ENCODE measurements around the gene TRH.
"Not testable (repeated sequence)": the region's sequence is repeated elsewhere in the genome, so short reads cannot be mapped to it uniquely, and the experiment has no call there.

Gene TRH

GRCh38 chr3:129966876-129967275, 7.6 kb upstream of the TRH start:
- no peak for DNase-seq

DNA sequence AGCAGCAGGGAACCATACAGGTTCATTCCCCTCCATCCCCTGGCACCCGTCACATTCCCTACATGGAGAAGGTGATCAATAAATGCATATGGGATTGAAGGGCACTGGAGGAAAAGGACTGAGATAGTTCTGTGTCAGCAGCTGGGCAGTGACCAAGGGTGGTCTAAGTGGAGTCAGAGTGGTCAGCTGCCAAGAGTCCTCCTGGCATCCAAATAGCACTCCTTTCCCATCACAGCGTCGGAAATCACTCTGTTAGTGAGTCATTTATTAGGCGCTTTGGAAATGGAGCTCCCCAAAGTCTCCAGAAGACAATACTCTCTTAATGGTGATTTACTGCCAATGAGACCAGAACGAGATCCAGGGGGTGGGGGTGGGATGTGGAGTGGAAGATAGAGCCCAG, 6.8 kb upstream of the TRH start:
- no peak for DNase-seq

DNA sequence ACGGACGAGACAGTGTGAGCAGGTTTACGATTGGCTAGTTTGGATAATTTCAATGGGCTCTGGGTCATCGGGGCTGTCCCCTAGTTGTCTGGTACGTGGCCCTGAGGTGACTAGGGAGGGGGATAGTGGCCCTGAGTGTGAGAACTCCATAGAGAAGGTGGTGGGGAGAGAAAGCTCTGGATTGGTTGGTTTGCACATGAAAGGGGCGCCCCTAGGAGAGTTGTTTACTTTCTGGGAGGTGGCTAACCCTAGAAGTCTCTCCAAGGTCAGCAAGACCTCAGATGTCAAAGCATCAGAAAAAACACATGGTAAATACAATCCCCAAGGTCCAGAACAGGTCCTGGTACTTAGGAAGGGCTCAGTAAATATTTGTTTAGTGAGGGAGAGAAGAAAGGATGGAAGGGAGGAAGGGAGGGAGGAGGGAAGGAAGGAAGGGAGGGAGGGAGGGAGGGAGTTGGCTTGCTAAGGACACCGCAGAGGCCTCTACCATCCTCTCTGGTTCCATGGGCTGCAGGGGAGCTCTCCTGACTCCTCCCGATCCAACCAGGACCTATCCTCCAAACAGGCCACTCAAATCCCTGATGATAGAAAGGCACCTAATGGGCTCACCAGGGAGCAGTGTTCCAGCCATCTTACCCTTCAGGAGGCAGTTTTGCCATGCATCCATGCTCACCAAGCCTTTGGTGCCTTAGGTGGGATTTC, 3.0 kb upstream of the TRH start:
- no peak for DNase-seq

GRCh38 chr3:129972301-129972700, 2.2 kb upstream of the TRH start:
- DNase-seq, result no peak

DNA sequence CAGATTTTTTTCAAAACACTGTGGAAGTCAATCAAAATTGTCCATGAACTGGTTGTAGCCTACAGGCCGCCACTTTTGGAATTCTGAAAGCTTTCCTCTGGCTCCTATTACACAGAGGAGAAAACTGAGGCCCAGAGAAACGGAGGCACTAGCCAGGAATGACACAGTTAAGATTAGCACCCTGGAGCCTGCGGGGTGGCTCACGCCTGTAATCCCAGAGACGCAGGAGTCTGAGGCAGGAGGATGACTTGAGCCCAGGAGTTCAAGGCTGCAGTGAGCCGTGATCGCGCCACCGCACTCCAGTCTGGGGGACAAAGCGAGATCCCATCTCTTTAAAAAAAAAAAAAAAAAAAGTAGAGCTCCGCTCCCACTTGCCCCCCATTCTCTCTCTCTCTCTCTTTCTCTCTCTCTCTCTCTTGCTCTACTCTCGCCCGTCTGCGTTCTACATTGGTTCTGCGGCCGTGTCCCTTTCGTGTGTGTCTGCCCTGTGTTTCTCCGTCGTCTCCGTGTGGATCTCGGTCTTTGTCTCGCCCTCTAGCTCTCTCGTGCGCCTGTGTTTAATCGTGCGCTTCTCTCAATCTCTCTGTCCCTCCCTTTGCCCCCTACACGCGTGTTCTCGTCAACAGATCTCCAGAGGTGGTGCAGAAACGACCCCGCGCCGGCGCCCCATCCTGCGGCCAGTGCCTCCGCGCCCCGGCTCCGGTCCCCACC, 512 bp upstream of the TRH start:
- DNase-seq, result no peak

DNA sequence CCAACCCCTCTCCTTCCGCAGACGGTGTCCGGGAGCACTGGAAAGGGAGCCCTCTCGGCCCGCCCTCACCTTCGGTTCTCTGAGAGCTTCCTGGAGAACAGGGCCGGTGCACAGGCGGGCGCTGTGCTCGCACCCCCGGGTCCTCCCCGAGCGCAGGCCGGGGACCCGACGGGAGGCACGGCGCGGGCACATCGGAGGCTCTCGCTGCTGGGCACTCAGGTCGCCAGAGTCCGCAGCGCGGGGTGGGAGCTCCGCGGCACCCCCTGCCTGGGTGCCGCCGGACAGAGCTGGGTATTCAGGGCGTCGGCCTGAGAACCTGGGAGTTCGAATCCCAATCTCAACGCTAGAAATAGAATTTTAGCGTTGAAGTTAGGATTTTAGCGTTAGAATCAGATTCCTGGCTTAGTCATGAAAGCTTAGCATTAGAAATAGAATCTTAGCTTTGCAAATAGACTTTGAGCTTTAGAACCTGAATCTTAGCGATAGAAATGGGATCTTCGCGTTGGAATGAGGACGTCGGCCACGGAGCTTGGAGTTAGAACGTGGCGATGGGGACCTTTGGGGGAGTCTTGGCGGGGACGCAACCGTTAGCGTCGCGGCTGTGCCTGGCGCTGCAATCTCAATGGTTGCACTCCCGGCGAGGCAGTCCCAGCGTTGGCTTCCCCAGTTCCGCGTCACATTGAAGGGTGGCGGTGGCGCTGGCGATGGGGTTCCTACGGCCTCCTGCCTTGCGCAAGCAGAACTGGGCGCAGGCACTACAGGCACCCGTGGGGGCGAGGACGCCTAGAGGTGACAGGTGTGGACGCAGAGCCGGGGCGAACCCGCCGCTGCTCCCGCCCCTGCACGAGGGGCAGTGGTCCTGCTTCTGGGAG, 549 bp downstream of the TRH start:
- no peak for DNase-seq

- no peak for DNase-seq
Measured at GRCh38 chr3:129975705-129976048, 1.2 kb downstream of the TRH start.

DNA sequence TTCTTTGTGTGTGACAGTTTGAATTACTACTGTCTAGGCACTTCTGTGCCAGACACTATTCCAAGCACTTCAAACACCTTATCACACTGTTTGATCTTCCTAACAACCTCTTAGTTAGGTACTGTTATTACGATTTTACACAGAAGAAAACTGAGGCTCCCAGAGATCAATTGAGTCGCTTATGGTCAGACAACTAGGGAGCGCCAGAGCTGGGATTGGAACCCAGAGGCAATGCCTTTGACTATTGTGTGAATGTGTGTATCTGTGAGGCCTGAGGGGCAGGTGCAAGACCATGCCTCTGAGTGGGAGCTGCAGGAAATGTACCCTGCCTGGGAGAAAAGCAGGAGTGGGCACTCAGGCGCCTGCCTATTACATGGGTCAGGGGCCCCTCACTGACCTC, 1.8 kb downstream of the TRH start:
- DNase-seq, result no peak

DNA sequence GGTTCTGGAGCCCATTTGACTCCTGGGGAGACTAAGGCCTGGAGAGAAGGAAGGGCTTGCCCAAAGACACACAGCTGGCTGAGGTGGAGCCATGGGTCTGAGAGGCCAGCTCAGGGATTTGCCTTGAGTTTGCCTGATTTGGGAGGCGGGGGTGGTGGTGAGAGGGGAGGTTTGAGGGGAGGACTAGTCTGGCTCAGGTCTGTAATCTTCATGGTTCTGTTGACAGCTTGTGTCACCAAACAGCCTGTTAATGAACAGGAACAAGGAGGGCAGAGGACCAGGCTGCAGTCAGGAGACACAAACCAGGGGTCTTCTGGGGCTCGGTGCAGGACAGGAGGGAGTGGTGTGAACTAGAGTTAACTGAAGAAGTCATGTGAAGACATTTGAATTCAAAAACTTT, 3.6 kb downstream of the TRH start:
- no peak for DNase-seq

DNA sequence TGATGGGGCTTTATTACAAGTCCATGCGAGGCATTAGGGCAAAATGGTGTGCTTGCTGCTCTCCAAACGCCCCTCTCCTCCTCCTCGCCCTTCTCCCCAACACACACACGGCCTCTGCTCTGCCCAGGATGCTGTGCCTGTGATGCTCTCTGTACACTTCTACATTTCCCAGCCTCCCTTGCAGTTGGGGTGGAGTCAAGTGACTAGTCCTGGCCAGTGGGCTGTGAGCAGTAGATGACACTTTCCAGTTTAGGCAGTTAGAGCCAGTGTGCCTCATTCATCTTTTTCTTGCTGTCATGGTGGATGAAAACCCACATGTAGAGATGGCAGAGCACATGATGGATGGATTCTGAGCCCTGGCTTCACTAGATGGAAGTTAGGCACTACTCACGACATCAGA, 5.4 kb downstream of the TRH start:
- no peak for DNase-seq

GRCh38 chr3:129983561-129983960, 9.0 kb downstream of the TRH start:
- DNase-seq, result no peak

- DNase-seq, result no peak
Measured at GRCh38 chr3:129984125-129984524, 9.6 kb downstream of the TRH start.

- DNase-seq, result no peak
Measured at GRCh38 chr3:129985113-129985512, 10.6 kb downstream of the TRH start.

DNA sequence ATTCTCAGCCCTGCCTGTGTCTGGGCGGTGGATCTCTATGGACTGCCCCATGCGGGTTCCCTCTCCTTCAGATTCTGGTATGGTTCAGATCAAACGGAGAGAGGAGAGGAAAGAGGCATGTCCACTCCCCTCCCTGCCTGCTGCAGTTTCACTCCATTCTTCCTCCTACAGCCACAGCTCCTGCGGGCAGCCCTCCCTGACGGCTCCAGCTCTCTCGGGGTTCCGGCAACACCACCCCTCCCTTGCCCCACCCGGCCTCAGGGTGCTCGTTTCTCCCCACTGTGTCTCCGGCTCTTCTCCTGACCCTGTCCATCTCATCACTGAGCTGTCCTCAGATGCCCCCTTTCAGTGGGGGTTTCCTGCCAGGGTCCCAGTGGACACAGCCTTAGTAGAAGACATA, 13.9 kb downstream of the TRH start:
- no peak for DNase-seq

- no peak for DNase-seq
Measured at GRCh38 chr3:129989414-129989813, 14.9 kb downstream of the TRH start.

GRCh38 chr3:129992781-129993180, 18.3 kb downstream of the TRH start:
- no peak for DNase-seq

DNA sequence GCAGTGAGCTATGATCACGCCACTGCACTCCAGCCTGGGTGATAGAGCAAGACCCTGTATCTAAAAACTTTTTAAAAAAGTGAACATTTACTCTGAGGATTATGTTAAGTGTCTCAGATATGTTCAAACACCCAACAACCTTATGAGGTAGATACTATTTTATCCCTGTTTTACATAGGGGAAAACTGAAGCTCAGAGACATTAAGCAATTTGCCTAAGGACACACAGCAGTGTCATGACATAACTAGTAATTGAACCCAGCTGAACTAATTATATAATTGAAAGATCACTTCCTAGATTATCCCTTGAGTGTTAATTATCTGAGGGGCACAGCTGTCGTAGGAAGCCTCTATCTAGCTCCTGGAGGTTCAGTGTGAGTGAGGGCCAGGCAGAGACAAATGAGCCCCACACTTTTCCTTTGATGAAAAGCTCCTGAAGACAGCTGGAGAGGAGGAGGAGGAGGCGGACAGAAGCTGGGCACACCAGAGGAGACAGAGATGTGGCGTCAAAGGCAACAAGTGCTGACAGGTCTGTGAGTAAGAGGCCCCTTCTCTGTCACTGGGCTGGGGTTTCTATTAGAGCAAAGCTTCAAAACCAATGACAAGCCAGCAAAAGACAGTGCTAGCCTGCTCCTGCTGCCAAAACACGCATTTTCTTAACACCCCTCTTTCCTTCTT, 20.5 kb downstream of the TRH start:
- no peak for DNase-seq

DNA sequence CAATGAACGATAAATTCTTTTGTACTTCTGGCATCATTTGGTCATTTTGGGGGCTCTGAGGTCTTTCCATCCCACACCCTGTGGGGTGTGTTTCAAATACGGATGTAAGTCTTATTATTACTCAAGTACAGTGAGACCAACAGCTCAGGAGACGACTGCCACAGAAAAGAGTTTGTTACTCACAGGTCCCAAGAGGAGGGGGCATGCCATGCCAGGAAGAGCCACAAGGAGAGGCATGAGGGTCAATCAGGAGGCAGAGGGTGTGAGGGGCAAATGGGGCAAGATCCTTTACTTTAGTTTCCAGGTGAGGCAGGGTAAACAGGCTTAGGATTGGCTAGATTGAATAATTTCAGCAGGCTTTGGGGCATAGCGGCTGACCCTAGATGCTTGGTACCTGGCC, 21.6 kb downstream of the TRH start:
- no peak for DNase-seq

DNA sequence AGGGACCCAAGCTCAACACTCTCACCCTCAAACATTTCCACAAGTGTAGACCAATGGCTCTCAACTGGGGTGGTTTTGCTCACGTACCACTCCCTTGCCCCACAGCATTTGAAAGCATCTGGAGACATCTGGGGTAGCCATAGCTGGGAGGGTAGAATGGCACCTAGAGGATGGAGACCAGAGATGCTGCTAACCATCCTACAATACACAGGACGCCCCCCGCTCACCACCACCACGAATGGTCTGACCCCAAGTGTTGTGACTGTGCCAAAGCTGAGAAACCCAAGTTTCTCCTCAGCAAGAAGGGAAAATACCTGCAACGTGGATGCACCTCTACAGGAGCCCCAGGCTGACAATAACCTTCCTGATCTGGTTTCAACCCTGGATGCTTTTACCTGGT, 24.7 kb downstream of the TRH start:
- DNase-seq, result not testable (repeated sequence)

- peak; percentile 59 for DNase-seq
Measured at GRCh38 chr3:130002666-130003598, 28.4 kb downstream of the TRH start.

DNA sequence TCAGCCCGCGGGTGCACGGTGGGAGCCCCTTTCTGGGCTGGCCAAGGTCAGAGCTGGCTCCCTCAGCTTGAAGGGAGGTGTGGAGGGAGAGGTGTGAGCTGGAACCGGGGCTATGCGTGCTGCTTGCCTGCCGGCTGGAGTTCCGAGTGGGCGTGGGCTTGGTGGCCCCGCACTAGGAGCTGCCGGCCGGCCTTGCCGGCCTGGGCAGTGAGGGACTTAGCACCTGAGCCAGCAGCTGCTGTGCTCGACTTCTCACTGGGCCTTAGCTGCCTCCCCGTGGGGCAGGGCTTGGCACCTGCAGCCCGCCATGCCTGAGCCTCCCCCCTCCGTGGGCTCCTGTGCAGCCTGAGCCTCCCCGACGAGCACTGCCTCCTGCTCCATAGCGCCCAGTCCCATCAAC, 36.0 kb downstream of the TRH start:
- DNase-seq, result no peak

DNA sequence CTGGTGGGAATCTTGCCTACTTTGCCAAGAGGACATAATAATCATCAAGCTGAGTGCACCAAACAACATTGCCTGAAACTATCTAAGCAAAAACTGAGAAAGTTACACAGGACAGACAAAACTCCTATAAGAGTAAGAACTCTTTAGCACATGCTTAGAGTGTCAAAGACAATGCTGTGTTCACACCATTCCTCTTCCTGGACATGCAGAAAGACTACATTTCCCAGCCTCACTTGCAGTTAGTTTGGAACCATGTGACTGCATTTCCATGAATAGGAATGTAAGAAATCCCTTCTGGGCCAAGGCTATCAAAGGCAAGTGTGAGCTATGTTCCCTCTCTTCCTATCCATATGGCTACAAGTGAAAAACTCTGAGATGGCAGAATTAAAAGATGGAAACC, 37.6 kb downstream of the TRH start:
- not testable (repeated sequence) for DNase-seq
